Measurements from ENCODE around the gene ZFP62. TPM values are rescaled to one million over a fixed set of nuclear protein-coding genes. Genes with fewer than 3 reads are reported as not detected.

The ZFP62 gene
- total RNA-seq, 1 donor from 2014 or later = 15.9 TPM

DNA sequence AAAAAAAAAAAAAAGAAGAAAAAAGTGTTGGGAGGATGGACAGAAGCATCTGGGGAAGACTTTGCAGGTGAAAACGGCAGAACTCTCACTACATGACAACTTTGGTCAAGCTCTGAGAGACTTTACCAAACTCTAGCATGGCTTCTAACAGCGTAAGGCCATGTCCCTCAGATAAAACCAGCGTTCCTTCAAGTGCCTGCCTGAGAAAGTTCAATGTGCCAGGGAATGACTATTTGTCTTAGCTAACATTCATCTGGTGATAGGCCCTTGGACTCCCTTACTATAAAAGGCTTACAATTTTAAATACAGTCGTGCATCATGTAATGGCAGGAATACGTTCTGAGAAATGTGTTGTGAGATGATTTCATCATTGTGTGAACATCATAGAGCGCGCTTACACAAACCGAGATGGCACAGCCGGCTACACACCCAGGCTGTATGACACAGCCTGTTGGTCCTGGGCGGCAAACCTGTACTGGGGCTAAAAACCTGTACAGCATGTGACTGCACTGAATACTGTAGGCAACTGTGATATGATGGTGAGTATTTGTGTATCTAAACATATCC, 14.9 kb upstream of the ZFP62 start:
- Histone ChIP-seq H3K27me3 (ENCODE audit: low read depth) (no peaks in the 10 kb centered on the region), H3K27ac (replicated peaks) (no peak overlapping the region), H3K9me3 (replicated peaks) (peaks cover 3% of the 10 kb centered on the region), H3K4me1 (no peaks in the 10 kb centered on the region), H3K36me3 (no peaks in the 10 kb centered on the region), H3K4me3 (no peak overlapping the region)
- intact Hi-C loops (cut with micrococcal nuclease) = no loop called here
- TF ChIP-seq, protein P1, sequence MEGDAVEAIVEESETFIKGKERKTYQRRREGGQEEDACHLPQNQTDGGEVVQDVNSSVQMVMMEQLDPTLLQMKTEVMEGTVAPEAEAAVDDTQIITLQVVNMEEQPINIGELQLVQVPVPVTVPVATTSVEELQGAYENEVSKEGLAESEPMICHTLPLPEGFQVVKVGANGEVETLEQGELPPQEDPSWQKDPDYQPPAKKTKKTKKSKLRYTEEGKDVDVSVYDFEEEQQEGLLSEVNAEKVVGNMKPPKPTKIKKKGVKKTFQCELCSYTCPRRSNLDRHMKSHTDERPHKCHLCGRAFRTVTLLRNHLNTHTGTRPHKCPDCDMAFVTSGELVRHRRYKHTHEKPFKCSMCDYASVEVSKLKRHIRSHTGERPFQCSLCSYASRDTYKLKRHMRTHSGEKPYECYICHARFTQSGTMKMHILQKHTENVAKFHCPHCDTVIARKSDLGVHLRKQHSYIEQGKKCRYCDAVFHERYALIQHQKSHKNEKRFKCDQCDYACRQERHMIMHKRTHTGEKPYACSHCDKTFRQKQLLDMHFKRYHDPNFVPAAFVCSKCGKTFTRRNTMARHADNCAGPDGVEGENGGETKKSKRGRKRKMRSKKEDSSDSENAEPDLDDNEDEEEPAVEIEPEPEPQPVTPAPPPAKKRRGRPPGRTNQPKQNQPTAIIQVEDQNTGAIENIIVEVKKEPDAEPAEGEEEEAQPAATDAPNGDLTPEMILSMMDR (IDR thresholded peaks at IDR 0.05; ENCODE audit: borderline replicate concordance) = no peak
- DNase-seq = no peak

DNA sequence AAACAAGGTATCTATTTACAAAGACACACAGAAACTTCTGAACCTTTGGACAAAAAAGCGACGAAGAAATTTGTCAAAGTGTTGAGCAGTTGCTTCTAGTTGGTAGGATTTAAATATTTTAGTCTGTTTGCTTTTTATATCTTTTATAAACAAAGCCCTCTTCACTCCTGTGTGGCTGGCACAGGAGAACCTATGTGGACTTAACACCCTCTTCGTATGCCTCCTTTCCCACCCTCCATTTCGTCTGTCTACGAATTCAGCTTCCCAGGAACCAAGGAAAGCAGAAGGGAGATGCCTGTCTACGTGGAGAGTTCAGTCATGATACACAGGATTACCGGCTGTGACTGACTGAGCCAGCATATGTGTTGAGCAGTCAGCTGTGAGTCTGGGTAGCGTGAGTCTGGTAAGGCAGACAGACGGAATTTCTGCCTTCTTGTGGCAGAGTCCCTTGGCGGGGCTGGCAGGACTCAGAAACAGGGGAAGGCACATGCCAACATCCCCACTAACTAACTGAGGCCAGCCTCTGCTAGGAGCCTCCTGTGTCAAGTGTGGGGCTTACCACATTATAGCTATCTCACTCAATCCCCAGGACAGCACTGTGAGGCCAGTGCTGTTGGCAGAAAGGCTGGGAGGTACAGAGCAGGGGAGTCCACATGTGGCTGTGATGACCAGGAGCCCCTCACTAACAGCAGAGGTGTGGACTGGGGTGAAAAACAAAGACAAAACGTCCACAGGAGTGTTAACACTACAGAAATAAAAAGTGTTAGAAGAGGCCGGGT, 13.9 kb upstream of the ZFP62 start:
- Histone ChIP-seq H3K9me3 (replicated peaks) (no peaks in the 10 kb centered on the region), H3K36me3 (no peaks in the 10 kb centered on the region), H3K27ac (replicated peaks) (no peak overlapping the region), H3K27me3 (ENCODE audit: low read depth) (no peaks in the 10 kb centered on the region), H3K4me3 (no peak overlapping the region), H3K4me1 (no peaks in the 10 kb centered on the region)
- intact Hi-C loops (cut with micrococcal nuclease) = no loop called here
- TF ChIP-seq, protein P1 (IDR thresholded peaks at IDR 0.05; ENCODE audit: borderline replicate concordance) = no peak
- no peak for DNase-seq

DNA sequence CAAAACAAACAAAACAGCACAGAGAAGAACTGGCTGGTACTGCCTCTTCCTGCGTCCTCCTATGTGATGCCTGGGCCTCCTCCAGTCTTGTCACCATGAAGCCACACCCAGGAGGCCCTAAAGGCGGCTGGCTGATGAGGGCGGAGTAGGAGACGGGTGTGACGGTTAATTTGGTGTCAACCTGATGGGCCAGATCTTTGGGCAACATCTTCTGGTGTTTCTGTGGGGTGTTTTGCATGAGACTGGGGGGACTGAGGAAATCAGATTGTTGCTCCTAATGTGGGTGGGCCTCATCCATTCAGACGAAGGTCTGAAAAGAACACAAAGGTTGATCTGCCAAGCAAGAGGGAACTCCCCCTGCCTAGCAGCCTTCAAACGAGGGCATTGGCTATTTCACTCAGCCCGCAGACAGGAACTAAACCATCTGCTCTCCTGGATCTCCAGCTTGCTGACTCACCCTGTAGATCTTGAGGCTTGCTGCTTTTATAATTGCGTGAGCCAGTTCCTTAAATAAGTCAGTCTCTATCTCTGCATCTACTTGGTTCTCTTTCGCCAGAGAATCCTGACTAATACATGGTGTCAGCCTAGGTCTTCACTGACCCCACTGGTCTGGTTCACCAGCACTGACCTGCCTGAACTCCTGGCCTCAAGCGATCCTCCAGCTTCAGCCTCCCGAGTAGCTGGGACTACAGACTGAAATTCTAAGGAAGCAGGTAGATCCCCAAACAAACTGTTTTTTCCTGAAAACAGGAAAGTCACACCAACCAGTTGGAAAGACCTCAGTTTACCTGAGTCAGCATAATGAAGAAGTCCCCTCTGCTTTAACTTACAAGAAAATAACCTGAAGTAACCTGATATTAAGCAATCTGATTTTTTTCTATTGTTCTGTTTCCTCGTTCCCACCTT, 12.8 kb upstream of the ZFP62 start:
- DNase-seq = no peak
- Histone ChIP-seq H3K36me3 (no peaks in the 10 kb centered on the region), H3K9me3 (replicated peaks) (no peaks in the 10 kb centered on the region), H3K27ac (replicated peaks) (no peak overlapping the region), H3K27me3 (ENCODE audit: low read depth) (no peaks in the 10 kb centered on the region), H3K4me1 (no peaks in the 10 kb centered on the region), H3K4me3 (no peak overlapping the region)
- intact Hi-C loops (cut with micrococcal nuclease) = no loop called here
- TF ChIP-seq, protein P1 (IDR thresholded peaks at IDR 0.05; ENCODE audit: borderline replicate concordance) = no peak

DNA sequence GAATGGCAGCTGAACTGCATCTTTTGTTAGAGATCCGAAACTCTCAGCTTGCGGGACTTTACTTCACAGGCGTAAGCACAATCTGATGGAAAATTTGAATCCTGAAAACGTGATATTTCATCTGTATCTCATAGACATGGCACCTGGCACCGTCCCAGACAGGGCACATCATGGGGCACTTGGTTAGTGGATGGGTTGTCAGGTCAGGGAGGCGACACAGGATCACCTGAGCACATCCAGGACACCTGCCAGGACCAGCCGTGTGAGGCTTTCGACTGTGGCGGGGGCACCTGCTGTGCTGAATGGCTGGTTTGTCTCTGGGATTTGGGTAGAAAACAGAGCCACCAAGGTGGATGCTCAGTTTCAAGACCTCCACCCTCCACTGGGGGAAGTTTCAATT, 11.3 kb upstream of the ZFP62 start:
- Histone ChIP-seq H3K36me3 (no peaks in the 10 kb centered on the region), H3K4me3 (no peak overlapping the region), H3K27ac (replicated peaks) (no peak overlapping the region), H3K9me3 (replicated peaks) (no peaks in the 10 kb centered on the region), H3K27me3 (ENCODE audit: low read depth) (no peaks in the 10 kb centered on the region), H3K4me1 (no peaks in the 10 kb centered on the region)
- no peak for DNase-seq
- intact Hi-C loops (cut with micrococcal nuclease) = no loop called here
- TF ChIP-seq, protein P1 (IDR thresholded peaks at IDR 0.05; ENCODE audit: borderline replicate concordance) = no peak

DNA sequence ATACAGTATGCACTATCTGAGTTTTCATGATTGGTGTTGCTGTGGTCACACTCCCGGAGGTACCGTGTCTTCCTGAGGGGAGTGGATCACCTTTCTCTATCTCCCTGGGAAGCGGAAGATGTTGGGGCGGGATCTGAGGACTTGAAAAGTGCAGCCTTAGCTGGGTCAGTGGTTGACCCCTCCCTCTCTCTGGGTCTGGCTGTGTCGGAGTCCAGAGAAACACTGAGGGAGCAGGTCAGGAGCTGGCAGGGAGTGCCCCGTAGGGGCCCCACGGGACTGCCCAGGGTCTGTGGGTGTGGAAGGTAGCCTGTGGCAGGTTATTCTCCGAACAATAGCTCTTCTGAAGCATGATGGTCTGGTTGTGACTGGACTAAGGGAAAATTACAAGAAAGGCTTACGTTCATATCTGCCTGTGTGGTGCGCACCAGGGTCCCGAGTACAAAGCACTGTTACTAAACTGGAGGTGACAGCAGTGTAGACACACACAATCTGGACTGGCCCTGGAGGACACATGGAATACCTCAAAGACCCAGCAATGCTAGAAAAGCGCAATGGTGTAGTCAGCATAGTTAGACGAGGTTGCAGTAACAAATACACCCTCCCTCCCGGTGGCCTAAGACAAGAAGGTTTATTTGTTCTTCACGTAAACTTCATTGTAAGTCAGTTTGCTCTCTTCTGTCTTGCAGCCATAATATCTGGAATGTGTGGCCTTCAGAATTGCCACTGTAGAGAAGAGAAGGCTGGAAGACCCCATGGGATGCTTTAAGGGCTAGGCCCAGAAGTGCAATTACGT, 9.4 kb upstream of the ZFP62 start:
- TF ChIP-seq, protein P1 (IDR thresholded peaks at IDR 0.05; ENCODE audit: borderline replicate concordance) = no peak
- Histone ChIP-seq H3K27ac (replicated peaks) (no peak overlapping the region), H3K4me3 (no peak overlapping the region), H3K27me3 (ENCODE audit: low read depth) (peaks cover 7% of the 10 kb centered on the region), H3K36me3 (no peaks in the 10 kb centered on the region), H3K9me3 (replicated peaks) (no peaks in the 10 kb centered on the region), H3K4me1 (no peaks in the 10 kb centered on the region)
- no peak for DNase-seq
- intact Hi-C loops (cut with micrococcal nuclease) = no loop called here

Measured in left ventricle myocardium inferior (tissue), 1 donor.